ENCODE data around the gene LRRC36. TPM values are rescaled to one million over a fixed set of nuclear protein-coding genes. Genes with fewer than 3 reads are reported as not detected.
A peak's percentile ranks its signal among the peaks of the same experiment; 100 is the strongest.

The LRRC36 gene
- total and polyA plus RNA-seq, 2 donors from 2014 or later = 2.6 to 3.1 TPM

DNA sequence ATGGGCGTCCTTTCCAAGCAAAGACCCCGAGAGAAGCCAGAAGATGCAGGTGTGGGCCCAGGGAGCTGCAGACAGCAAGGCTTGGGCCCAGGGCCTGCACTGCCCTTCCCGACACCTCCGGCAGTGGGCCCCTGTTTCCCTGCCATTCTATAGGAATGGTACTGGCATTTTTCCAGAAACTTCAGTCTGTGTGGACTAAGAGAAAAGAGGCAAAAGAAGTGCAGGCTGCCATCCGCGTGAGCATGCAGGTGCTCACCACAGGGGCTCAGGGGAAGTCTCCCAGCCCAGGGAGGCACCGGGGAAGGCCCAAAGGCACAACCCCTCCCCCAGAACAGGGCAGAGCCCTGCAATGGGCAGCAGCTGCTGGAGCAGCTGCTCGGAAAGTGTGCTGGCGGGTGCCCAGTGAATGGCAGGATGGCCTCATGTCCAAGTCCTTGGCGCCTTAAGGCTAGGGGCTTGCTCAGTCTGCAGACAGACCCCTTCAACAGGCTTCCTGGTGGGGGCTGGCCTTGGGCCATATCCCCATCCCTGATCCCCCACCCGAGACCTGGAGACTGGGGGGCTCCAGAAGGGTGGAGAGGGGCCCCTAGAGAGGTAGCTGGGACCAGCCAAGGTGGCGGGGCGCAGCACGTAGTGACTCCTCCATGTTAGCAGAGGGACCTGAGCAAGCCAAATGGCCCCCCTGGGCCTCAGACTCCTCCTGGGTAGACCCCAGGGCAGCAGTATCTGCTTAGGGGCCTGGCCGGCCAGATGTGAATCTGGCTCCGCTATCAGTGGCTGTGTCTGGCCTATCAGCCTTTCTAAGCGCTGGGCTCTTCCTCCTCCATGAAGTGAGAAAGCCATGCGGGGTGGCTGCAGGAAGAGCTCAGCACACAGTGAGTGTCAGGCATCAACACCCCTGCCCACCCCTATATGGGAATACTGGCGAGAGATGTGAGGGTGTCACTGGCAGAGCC lies 73.4 kb downstream of the LRRC36 start:
- FAIRE-seq (no peak), DNase-seq (peak in 1 of 5 donors; percentile 60)
- Histone ChIP-seq H3K27ac (ENCODE audit: low read depth in 2 of 2, low read length in 2 of 2) (no peak overlapping the region), H3K4me3 (ENCODE audit: low read length in 3 of 3) (no peak overlapping the region), H3K27me3 (ENCODE audit: control insufficient read depth, insufficient read depth, low read length) (no peaks in the 10 kb centered on the region), H3K9me3 (ENCODE audit: control insufficient read depth in 2 of 3, insufficient read depth in 1 of 3, low read length in 3 of 3) (no peaks in the 10 kb centered on the region), H3K36me3 (ENCODE audit: control insufficient read depth in 2 of 3, insufficient read depth in 3 of 3, low read length in 3 of 3) (no peaks in the 10 kb centered on the region), H3K4me1 (ENCODE audit: control insufficient read depth in 2 of 3, insufficient read depth in 2 of 3, low read depth in 1 of 3, low read length in 3 of 3) (peaks cover 0 to 25% (median 2%) of the 10 kb centered on the region in 3 donors), H3K9ac (ENCODE audit: low read length in 3 of 3) (no peak overlapping the region)
- TF ChIP-seq, protein P1, sequence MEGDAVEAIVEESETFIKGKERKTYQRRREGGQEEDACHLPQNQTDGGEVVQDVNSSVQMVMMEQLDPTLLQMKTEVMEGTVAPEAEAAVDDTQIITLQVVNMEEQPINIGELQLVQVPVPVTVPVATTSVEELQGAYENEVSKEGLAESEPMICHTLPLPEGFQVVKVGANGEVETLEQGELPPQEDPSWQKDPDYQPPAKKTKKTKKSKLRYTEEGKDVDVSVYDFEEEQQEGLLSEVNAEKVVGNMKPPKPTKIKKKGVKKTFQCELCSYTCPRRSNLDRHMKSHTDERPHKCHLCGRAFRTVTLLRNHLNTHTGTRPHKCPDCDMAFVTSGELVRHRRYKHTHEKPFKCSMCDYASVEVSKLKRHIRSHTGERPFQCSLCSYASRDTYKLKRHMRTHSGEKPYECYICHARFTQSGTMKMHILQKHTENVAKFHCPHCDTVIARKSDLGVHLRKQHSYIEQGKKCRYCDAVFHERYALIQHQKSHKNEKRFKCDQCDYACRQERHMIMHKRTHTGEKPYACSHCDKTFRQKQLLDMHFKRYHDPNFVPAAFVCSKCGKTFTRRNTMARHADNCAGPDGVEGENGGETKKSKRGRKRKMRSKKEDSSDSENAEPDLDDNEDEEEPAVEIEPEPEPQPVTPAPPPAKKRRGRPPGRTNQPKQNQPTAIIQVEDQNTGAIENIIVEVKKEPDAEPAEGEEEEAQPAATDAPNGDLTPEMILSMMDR (IDR thresholded peaks at IDR 0.05; ENCODE audit: borderline replicate concordance, extremely low read depth, insufficient read depth) = no peak
- intact Hi-C loops (cut with DNase I) = no loop called here

DNA sequence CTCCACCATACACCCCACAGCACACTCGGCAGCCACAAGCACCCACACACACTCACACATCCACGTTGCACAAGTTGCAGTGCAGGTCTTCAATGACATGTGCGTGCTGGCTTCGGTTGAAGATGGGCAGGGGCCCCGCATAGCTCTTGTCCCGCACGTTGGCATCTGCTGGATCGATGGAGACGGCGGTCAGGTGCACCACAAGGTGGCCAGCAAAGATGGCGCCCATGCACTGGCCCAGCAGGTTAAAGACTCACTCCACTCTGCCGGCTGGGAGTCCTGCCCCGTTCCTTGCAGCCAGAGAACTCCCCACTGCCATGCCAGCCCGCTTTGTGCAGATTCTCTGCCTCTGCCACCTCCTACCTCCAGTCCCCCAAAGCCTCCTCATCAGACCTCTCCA lies 74.3 kb downstream of the LRRC36 start:
- Histone ChIP-seq H3K27me3 (ENCODE audit: control insufficient read depth, insufficient read depth, low read length) (no peaks in the 10 kb centered on the region), H3K9ac (ENCODE audit: low read length in 3 of 3) (no peak overlapping the region), H3K9me3 (ENCODE audit: control insufficient read depth in 2 of 3, insufficient read depth in 1 of 3, low read length in 3 of 3) (no peaks in the 10 kb centered on the region), H3K36me3 (ENCODE audit: control insufficient read depth in 2 of 3, insufficient read depth in 3 of 3, low read length in 3 of 3) (no peaks in the 10 kb centered on the region), H3K27ac (ENCODE audit: low read depth in 2 of 2, low read length in 2 of 2) (no peak overlapping the region), H3K4me3 (ENCODE audit: low read length in 3 of 3) (no peak overlapping the region), H3K4me1 (ENCODE audit: control insufficient read depth in 2 of 3, insufficient read depth in 2 of 3, low read depth in 1 of 3, low read length in 3 of 3) (peaks cover 0 to 28% (median 3%) of the 10 kb centered on the region in 3 donors)
- FAIRE-seq = no peak
- TF ChIP-seq, protein P1 (IDR thresholded peaks at IDR 0.05; ENCODE audit: borderline replicate concordance, extremely low read depth, insufficient read depth) = no peak
- intact Hi-C loops (cut with DNase I) = no loop called here
- DNase-seq = no peak

DNA sequence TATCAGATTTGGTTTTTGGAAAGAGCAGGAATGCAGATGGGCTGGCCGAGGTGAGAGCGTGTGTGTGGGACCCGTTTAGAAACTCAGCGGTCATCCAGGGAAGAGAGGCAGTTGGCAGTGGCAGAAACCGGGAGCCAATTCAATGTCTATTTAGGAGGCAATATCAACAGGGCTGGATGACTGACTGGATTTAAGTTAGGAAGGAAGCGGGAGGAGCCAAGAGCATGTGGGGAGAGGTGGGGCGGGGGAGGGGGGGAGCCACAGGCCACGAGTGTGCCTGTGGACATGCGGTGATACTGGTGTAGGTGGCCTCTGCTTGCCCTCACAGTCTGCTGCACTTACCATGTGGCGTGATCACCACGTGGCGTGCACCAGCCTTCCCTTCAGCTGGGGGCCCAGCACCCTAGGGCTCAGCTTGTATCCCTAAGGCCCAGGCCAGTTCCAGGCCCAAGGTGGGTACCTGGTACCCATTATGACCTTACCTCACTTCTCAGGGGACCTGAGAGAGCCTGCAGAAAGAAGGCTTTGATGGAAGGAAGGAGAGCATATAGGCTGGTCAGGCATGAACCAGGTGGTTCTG lies 77.5 kb downstream of the LRRC36 start:
- intact Hi-C loops (cut with DNase I) = no loop called here
- peaks cover 0 to 12% (median 3%) of the 10 kb centered on the region in 3 donors for H3K4me1 ChIP-seq (ENCODE audit: control insufficient read depth in 2 of 3, insufficient read depth in 2 of 3, low read depth in 1 of 3, low read length in 3 of 3)
- H3K4me3 ChIP-seq (ENCODE audit: low read length in 3 of 3) = no peak overlapping the region
- FAIRE-seq (no peak), DNase-seq (no peak)
- no peak overlapping the region for H3K9ac ChIP-seq (ENCODE audit: low read length in 3 of 3)
- no peaks in the 10 kb centered on the region for H3K9me3 ChIP-seq (ENCODE audit: control insufficient read depth in 2 of 3, insufficient read depth in 1 of 3, low read length in 3 of 3)
- TF ChIP-seq, protein P1 (IDR thresholded peaks at IDR 0.05; ENCODE audit: borderline replicate concordance, extremely low read depth, insufficient read depth) = no peak
- no peaks in the 10 kb centered on the region for H3K36me3 ChIP-seq (ENCODE audit: control insufficient read depth in 2 of 3, insufficient read depth in 3 of 3, low read length in 3 of 3)
- peak overlapping the region; percentile 80 to 86 for H3K27ac ChIP-seq (ENCODE audit: low read depth in 2 of 2, low read length in 2 of 2)
- H3K27me3 ChIP-seq (ENCODE audit: control insufficient read depth, insufficient read depth, low read length) = no peaks in the 10 kb centered on the region

Measured in kidney (tissue), 14 donors.